Right lobe of liver (tissue), 6 donors: ENCODE results near the gene DNAJB8. TPM values are rescaled to one million over a fixed set of nuclear protein-coding genes. Genes with fewer than 3 reads are reported as not detected.

Experiments
- ATAC-seq, 4 donors: fragments of 200-7000 bp; cut with Tn5 transposase; one replicate each; pipeline ENCODE4 v1.9.1; 2020; ENCODE audit warnings: mild to moderate bottlenecking in 4 of 4, moderate library complexity in 4 of 4
- DNase-seq, 3 donors: peaks; one replicate each; pipeline ENCODE4 v3.0.0-alpha.2; 2020
- H3K27ac ChIP-seq, 3 donors: fragments of 200-600 bp; one replicate each; pipeline ENCODE4 v1.8.0; 2022
- H3K27me3 ChIP-seq, 2 donors: fragments of 200-600 bp; one replicate each; pipeline ENCODE4 v1.8.0; 2022
- H3K36me3 ChIP-seq, 4 donors: fragments of 200-600 bp; sonication (generic) in 1 of 4; one replicate each; pipeline versions ENCODE4 v1.5.1 to v1.8.0; 2017 to 2022; ENCODE audit warnings: control low read depth in 1 of 4
- H3K4me1 ChIP-seq, 4 donors: fragments of 200-600 bp; sonication (generic) in 1 of 4; one replicate each; pipeline versions ENCODE4 v1.5.1 to v1.8.0; 2017 to 2022; ENCODE audit warnings: control low read depth in 1 of 4
- H3K4me3 ChIP-seq, 3 donors: fragments of 200-600 bp; one replicate each; pipeline ENCODE4 v1.8.0; 2022
- H3K9me3 ChIP-seq, 4 donors: fragments of 200-600 bp; sonication (generic) in 1 of 4; one replicate each; pipeline versions ENCODE4 v1.5.1 to v1.8.0; 2017 to 2022; ENCODE audit warnings: control low read depth in 1 of 4
- POLR2A ChIP-seq: fragments of 450-650 bp; IDR thresholded peaks from one replicate; pipeline ENCODE4 v1.6.1; 2017; ENCODE audit warnings: antibody characterized with exemption, mild to moderate bottlenecking
- WGBS: methylation state at CpG from one replicate; pipeline ENCODE4 v1.1.6; 2018; ENCODE audit warnings: low coverage, low lambda C conversion rate; ENCODE audit not compliant: insufficient coverage; ENCODE audit errors: missing lambda C conversion rate; 5-methylcytosine and 5-hydroxymethylcytosine counted together
- intact Hi-C, 2 donors: fragments of 100-400 bp; cut with DNase I; formaldehyde crosslinking; loops; one replicate each; pipeline versions ENCODE4 v1.11.2 to v1.14.1; 2022
- total RNA-seq, 6 experiments: library from RNA; depleted of rRNA in 2 of 6; stranded (reverse); fragments of >200 nt in 2 of 6; fragmentation: NEBNext Ultra II Directional in 3 of 6; extraction: Animal tissue kit (Norgen Biotek cat#: 25700) in 3 of 6; gene quantifications; one replicate each; pipeline versions ENCODE4 v1.1.0 to v1.2.4, GENCODE V29; 2016 to 2023
- TF ChIP-seq, protein P1 (sequence below), 4 donors: fragments of 200-600 bp in 3 of 4; fragments of 450-650 bp in 1 of 4; IDR thresholded peaks; one replicate each; pipeline versions ENCODE4 v1.5.1 to v1.8.0; 2016 to 2022; ENCODE audit warnings: antibody characterized with exemption in 4 of 4, mild to moderate bottlenecking in 2 of 4
- donor health status: DM: no; HTN: yes; CAD: no.
- donor health status: DM: no; HTN: no; CAD: no.
- donor health status: DM: no; HTN: no; CAD: no.
- donor health status: DM: no; HTN: yes; CAD: no.
- donor health status: DM: no; HTN: yes; CAD: no.

The DNAJB8 gene
- total RNA-seq, 6 experiments from 2014 or later, result not detected

DNA sequence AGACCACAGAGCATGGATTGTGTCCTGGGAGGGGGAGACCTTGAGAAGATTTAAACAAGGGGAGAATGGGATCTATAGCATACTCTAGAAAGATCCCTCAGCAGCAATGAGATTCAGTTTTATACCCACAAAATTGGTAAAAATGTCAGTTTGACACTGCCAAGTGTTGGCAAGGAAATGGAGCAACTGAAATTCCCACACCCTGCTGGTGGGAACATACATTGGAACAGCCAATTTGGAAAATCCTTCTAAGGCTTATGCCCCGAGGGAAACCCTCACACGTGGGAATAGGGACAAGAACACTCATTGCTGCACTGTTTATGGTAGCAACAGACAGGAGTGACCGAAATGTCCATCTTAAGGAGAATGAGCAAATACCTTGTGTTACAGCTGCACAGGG lies 5.0 kb upstream of the DNAJB8 start:
- H3K9me3 ChIP-seq, result no peaks in the 10 kb centered on the region
- no peaks in the 10 kb centered on the region for H3K36me3 ChIP-seq
- H3K27me3 ChIP-seq, result no peaks in the 10 kb centered on the region
- no peak overlapping the region for H3K4me3 ChIP-seq
- DNase-seq (no peak), ATAC-seq (no peak)
- intact Hi-C loops, result no loop called here
- no peak overlapping the region for H3K27ac ChIP-seq
- 53% methylated on average over 3 of the region's 3 CpGs for WGBS
- no peaks in the 10 kb centered on the region for H3K4me1 ChIP-seq
- no peak for TF ChIP-seq POLR2A
- TF ChIP-seq, protein P1, sequence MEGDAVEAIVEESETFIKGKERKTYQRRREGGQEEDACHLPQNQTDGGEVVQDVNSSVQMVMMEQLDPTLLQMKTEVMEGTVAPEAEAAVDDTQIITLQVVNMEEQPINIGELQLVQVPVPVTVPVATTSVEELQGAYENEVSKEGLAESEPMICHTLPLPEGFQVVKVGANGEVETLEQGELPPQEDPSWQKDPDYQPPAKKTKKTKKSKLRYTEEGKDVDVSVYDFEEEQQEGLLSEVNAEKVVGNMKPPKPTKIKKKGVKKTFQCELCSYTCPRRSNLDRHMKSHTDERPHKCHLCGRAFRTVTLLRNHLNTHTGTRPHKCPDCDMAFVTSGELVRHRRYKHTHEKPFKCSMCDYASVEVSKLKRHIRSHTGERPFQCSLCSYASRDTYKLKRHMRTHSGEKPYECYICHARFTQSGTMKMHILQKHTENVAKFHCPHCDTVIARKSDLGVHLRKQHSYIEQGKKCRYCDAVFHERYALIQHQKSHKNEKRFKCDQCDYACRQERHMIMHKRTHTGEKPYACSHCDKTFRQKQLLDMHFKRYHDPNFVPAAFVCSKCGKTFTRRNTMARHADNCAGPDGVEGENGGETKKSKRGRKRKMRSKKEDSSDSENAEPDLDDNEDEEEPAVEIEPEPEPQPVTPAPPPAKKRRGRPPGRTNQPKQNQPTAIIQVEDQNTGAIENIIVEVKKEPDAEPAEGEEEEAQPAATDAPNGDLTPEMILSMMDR (IDR thresholded peaks at IDR 0.05), result no peak

DNA sequence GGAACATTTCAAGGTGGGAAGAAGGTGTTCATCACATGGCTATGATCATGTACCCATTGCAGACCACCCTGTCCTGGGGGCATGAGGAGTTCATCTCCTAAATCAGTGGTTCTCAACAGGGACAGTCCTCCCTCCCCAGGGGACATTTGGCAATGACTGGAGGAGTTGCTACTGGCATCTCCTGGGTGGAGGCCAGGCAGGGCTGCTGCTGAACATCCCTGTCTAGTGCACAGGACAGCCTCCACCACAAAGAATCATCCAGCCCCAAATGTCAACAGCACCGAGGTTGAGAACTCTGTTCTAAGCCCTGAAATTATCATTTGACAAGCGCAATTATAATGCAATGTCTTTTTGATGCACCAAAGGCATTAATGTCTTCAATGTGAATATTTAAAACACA lies 4.4 kb upstream of the DNAJB8 start:
- Histone ChIP-seq H3K27ac (no peak overlapping the region), H3K9me3 (no peaks in the 10 kb centered on the region), H3K36me3 (no peaks in the 10 kb centered on the region), H3K4me1 (no peaks in the 10 kb centered on the region), H3K4me3 (no peak overlapping the region), H3K27me3 (no peaks in the 10 kb centered on the region)
- ATAC-seq, result no peak
- DNase-seq, result no peak
- intact Hi-C loops, result no loop called here
- no peak for TF ChIP-seq POLR2A
- 73% methylated on average over 2 of the region's 2 CpGs for WGBS

DNA sequence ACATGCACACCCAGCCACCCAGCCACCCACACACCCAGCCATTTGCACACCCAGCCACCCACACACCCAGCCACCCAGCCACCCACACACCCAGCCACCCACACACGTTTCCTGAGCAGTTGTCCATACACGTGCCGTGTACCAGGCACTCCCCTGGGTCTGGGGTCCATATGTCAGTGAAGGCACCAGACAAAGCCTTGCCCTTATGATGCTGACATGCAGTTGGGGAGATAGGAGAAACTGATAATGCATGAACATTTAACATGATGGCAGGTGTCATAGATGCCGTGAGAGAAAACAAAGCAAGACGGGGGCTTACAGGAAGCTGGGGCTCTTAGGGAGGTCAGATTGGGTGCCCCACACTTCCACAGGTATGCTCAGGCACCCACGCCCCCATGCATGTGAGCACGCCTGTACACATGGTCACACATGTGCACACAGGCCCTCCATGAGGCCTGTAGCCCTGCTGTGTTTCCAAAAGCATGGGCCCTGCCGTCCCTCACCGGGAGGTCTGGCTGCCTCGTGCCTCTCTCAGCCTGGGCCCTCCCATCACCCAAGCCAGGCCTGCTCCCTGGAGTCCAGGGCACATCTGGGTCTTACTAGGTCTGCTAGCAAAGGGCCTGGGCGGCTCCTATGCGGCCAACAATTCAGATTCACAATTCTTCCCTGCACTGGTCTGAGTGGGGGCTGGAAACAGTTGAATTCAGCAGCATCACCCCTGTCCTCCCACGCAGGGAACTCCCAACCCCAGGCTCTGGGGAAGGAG lies 3.6 kb upstream of the DNAJB8 start:
- no peaks in the 10 kb centered on the region for H3K9me3 ChIP-seq
- H3K27ac ChIP-seq, result no peak overlapping the region
- WGBS, result 67% methylated on average over 8 of the region's 13 CpGs
- TF ChIP-seq, protein P1 (IDR thresholded peaks at IDR 0.05), result no peak
- H3K27me3 ChIP-seq, result no peaks in the 10 kb centered on the region
- no peaks in the 10 kb centered on the region for H3K4me1 ChIP-seq
- DNase-seq (no peak), ATAC-seq (no peak)
- H3K36me3 ChIP-seq, result no peaks in the 10 kb centered on the region
- intact Hi-C loops, result no loop called here
- H3K4me3 ChIP-seq, result no peak overlapping the region

DNA sequence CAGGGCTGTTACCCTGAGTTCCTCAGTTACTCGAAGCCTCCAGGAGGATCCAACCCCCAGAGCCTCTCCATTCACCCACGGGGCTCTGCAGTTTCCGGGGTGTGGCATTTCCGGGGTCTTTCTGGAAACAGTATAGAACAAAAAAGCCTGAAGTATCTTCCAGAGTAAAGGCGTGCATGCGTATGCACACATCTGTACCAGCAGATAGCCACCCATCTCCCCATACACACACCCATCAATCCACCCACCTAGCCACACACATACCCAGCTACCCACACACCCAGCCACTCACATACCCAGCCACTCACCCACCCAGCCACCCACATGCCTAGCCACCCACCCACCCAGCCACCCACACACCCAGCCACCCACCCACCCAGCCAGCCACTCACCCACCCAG lies 2.9 kb upstream of the DNAJB8 start:
- intact Hi-C loops, result no loop called here
- no peak for DNase-seq
- Histone ChIP-seq H3K4me3 (no peak overlapping the region), H3K27ac (no peak overlapping the region), H3K36me3 (no peaks in the 10 kb centered on the region), H3K27me3 (no peaks in the 10 kb centered on the region), H3K9me3 (no peaks in the 10 kb centered on the region), H3K4me1 (no peaks in the 10 kb centered on the region)
- ATAC-seq, result no peak
- TF ChIP-seq, protein P1 (IDR thresholded peaks at IDR 0.05), result no peak
- TF ChIP-seq POLR2A, result no peak
- WGBS, result 74% methylated on average over 4 of the region's 6 CpGs

DNA sequence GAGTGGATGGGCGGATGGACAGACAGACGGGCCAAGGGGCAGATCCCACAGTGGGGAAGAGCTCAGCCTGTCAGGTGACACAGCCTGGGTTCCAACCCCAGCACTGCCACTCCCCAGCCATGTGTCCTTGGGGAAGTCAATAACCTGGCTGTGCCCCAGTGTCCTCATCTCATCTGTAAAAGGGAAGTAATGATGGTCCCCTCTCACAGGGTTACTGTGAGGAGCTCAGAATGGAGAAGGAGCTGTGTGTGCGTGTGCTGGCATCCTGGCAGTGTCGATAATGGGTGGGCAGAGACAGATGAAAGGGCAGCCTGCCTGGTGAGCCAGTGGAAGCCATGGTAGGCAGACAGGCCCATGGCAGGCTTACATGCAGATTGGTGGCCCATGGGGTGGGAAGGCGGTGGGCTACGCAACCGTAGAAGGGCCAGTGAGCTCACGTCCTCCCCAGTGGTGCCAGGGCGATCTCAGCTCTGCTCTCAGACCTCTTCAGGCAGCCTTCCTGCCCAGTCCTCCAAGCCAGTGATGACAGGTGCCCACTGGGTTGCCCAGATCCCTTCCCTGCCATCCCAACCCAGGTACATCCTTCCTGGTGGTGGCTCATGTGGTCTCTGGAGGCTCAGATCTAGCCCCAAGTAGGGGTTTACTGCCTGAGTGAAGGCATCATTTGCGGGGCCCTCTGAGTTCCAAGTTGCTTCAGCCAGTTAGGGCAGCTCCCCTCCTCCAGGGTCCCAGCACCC lies 2.3 kb upstream of the DNAJB8 start:
- no peak overlapping the region for H3K4me3 ChIP-seq
- ATAC-seq, result no peak
- no peaks in the 10 kb centered on the region for H3K27me3 ChIP-seq
- H3K4me1 ChIP-seq, result no peaks in the 10 kb centered on the region
- DNase-seq, result no peak
- TF ChIP-seq, protein P1 (IDR thresholded peaks at IDR 0.05), result no peak
- no peak for TF ChIP-seq POLR2A
- intact Hi-C loops, result no loop called here
- no peaks in the 10 kb centered on the region for H3K36me3 ChIP-seq
- WGBS, result 94% methylated on average over 2 of the region's 10 CpGs
- H3K9me3 ChIP-seq, result no peaks in the 10 kb centered on the region
- no peak overlapping the region for H3K27ac ChIP-seq
